ENCODE results near the gene TAB3.

The TAB3 gene, protein sequence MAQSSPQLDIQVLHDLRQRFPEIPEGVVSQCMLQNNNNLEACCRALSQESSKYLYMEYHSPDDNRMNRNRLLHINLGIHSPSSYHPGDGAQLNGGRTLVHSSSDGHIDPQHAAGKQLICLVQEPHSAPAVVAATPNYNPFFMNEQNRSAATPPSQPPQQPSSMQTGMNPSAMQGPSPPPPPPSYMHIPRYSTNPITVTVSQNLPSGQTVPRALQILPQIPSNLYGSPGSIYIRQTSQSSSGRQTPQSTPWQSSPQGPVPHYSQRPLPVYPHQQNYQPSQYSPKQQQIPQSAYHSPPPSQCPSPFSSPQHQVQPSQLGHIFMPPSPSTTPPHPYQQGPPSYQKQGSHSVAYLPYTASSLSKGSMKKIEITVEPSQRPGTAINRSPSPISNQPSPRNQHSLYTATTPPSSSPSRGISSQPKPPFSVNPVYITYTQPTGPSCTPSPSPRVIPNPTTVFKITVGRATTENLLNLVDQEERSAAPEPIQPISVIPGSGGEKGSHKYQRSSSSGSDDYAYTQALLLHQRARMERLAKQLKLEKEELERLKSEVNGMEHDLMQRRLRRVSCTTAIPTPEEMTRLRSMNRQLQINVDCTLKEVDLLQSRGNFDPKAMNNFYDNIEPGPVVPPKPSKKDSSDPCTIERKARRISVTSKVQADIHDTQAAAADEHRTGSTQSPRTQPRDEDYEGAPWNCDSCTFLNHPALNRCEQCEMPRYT

DNA sequence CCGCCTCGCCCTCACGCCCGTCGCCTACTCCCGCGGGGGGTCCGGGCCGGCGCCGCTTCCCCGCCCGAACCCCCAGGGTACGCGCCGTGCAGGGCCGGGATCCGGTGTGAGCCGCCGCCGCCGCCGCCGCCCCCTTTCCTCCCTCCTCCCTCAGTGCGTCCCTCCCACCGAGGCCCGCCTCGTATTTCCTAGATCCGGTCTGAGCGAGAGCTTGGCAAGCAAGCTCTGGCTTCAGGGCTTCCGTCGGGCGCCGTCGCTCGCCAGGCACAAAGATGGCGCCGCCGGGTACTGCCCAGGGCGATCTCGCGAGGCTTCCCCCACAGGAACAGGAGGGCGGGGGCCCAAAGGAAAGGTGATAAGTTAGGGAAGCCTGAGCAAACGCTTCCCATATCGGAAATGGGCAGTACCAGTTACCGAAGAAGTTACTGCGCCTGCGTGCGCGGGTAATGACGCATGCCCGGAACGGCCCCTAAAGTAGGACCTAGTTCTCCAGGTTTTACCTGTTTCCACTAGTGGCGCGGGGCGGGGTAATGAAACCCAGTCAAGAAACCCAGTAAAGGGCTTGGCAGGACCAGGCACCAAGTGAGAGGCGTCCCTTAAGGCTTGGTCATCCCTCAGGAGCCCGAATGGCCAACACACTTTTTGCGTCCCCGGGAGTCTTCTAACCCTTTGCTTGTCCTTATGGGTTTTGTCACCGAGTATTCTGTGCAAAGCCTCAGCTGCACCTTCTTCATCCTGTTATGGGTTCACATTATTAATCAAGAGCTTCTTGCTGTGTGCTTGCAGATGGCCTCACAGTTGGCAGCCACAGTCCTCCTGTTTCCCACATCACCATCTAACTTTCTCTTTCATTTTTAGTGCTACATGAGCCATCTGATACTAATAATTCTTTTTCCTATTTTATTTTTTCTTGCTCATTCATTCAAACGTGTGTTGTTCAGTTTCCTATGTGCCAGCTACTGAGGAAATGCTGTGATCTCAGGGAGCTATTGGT lies at the start of gene TAB3:
TSS of gene TAB3 (minus strand) at position 108 of the 994 bp plus-strand sequence. CDS start 29,666 bp downstream, outside the sequence.
- peak; percentile 76 to 89 (median 82) for DNase-seq

DNA sequence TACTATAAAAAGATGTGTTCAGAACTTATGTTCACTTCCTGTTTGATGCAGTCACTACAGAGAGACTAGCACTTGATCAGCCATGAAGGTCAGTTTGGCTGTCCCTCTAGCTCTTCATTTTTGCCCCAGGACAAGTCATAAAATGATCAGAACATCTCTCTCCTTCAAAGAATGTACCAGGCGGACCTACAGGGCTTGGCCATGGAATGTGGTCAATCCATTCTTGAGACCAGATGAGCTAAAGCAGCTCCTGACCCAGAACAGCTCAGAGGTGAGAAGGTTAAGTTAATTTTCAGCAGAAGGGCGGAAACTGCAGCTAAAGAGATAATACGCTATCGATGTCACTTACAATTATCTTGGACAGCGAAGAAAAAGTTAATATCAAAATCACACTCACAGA lies 49.2 kb upstream of the TAB3 start:
- DNase-seq = no peak

DNA sequence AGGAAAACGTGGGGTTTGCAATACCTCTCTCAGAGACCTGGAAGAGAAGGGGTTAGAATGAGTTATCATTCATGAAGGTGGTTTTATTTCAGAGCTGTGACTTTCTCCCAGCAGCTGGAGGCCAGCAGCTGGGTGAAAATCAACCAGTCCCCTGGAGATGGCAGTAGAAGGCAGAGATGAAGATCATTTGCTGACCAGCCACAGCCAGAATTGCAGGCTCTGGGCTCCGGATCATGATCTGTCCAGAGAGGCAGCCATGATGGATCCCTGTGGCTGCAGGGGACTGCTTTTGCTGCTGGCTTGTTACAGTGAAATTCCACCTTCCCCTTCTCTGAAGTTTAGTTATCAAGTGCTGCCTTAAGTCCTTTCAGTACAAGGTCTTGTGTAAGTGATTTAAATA lies 46.9 kb upstream of the TAB3 start:
- no peak for DNase-seq

DNA sequence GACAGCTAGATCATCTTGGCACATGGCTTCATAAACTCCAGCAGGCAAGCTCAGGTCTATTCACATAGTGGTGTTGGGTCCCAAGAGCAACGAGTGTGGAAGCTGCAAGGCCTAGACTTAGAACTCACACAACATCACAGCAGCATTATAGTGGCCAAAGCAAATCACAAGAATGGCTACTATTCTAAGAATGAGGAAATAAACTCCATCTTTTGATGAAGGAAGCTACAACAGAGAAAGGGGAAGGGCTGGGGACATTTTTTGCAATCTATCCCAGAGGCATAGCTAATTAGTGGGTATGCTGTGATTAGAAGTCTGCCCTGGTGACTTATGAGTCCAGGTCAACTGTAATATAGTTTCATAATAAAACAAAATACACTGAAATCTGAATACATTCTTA lies 42.9 kb upstream of the TAB3 start:
- DNase-seq = no peak

DNA sequence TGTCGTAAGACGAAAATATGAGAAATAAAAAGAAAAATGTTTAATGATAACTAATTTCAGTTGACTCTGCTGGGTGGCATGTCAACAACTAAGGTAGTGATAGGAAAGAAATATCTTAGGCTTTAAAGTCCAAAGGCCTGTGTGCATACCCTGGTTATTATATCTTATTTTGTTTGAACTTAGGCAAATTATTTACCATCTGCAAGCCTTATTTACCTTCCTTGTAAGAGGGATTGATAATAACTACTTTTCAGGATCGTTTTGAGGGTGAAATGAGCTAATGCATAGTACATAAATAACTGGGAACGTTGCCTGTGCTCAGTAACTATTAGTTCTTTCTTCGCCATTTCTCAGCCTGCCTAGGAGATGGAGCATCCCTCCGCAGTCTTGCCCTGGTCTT lies 41.6 kb upstream of the TAB3 start:
- no peak for DNase-seq

DNA sequence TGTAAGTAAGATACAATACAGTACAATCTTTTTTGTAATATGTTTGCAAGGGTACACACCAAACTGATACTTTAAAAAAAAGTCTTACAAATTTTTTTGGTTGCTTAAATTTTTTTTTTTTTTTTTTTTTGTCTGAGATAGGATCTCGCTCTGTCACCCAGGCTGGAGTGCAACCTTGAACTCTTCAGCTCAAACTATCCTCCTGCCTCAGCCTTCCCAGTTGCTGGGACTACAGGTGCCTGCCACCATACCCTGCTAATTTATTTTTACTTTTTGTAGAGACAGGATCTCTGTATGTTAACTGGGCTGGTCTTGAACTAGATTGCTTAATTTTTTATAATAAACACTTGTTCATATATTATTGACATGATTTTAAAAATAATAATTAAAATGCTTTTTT lies 41.1 kb upstream of the TAB3 start:
- DNase-seq = no peak

DNA sequence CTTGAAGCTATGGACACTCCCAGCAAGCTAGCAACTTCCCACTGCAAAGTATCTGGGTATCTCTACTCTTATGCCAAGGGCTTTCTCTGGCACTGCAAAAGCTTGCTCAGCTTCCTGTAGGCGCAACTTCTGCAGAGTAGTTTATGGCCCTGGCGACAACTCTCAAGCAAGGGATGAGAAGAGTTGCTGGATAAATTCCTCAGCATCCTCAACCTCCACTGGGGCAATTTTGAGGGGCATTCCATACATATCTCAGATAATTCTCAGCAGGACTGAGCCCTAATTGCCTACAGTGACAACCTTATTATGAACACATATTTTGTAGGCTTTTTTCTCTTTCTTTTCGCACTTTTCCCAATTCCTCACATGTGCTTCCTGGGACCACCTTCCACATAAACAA lies 31.2 kb upstream of the TAB3 start:
- no peak for DNase-seq

DNA sequence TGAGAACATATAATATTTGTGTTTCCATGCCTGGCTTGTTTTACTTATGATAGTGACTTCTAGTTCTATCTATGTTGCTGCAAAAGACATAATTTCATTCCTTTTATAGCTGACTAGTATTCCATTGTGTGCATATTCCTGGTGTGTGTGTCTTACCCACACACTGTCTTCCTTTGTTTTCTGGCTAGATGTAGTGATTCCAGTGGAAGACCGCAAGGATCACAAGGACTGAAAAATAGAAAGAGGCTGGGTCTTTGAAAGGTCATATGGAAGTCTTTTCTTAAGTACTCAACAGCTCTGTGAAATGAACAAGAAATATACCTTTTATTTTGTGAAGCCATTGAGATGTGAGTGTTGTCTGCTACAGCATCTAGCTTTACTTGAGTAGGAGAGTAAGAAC lies 29.4 kb upstream of the TAB3 start:
- DNase-seq = no peak

DNA sequence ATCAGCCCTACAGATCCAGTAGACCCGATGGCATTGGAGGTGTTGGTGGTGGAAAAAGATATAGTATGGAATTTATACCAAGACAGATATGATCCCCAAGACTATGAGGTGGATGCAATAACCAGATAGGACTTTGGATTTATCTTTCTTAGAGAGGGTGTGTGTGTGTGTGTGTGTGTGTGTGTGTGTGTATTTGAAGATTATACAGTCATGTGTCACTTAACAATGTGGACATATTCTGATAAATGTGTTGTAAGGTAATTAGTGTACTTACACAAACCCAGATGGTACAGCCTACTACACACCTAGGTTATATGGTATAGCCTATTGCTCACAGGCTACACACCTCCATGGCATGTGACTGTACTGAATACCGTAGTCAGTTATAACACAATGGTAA lies 24.4 kb upstream of the TAB3 start:
- DNase-seq = no peak

DNA sequence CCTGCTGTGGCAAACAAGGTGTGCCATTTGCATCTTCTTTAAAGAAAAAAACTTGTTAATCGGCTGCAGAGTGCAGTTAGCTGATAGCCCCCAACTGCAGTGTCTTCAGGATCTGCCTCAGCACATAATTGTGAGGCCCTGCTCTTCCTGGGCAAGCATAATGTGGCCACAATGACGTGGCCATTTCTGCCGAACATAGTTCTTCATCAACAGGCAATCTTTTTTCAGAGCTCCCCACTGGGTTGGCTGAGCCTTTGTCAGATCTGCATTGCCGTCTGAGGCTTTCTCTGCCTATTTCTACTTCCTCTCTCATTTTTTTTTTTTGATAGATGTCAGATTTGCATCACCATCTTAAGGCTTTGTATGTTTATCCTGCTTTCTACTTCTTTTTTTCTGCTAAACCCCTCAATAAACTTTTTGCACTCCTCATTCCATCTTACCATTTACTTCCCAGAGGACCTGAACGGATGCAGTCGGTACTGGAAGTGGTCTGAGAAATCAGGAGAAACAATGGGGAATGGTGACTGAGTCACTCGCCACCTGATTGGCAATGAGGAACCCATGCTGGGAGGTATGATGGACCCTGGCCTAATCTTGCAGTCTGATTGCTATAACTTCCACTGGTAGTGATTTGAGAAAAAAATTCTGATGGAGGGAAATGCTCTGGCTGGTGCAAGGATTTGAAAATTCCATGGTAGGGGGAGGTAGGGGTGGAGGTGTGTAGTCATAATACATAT lies 21.2 kb upstream of the TAB3 start:
- DNase-seq = no peak

DNA sequence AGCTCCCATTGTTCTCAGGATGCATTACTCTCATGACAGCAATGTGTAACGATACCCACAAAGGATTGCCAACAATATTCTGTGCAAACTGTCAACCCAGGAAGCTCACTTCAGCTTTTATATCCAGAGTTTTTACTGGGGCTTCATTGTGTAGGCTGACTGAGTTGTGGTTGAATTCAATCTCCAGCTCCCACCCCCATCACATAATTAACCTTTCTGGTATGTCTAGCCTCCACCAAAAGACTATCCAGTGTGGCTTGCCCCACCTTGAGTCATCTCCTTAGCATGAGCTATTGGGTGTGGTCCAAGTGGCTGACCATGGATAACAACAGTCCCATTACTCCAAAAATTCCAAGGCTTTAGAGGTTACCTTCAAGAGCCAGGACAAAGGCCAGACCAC lies 17.7 kb upstream of the TAB3 start:
- DNase-seq = no peak

DNA sequence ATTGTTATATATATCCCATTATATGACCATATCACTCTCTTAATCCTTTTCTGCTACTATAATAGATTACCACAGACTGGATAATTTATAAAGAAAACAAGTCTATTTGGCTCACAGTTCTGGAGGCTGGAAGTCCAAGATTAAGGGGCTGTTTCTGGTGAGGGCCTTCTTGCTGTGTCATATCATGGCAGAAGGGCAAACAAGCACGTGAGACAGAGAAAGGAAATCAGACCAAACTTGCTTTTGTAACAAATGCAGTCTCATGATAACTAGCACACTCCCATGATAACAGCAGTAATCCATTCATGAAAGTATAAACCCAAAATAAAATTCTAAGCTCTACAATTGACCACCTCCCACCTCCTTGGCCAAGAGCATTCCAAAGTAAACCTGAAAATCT lies 16.3 kb upstream of the TAB3 start:
- no peak for DNase-seq

DNA sequence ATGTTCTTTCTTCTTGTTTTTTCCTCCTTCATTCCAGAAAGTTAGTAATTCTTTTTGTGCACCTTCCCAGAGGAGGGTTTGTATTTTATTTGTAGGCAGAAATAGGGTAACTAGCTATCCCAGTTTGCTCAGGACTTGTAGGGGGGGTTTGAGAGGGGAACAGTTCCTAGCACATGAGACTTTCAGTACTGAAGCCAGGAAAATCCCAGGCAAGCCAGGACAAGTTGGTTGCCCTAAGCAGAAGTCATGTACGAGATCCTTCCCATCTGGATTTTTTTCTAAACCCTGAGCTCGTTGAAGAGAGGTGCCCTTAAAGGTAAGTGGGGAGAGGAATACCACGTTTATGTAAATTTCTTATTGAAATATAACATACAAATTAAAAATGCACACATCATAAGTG lies 15.6 kb upstream of the TAB3 start:
- no peak for DNase-seq

DNA sequence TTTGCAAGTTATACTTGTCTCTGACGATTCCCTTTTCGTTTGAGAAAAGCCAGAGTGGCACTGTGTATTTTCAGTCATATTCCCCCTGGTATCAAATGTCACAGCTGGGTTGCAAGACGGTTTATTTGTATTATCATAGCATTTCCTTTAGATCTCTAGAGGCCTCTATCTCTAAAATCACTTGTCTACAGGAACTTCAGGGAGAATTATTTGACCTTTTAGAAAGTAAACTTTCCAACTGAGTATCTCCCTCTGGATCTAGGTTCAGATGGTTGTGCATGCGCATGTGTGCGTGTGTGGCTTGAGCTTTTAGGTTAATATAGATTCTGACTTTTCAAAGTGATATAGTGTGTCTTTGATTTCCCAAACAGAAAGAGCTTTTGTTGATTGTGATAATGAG lies 15.1 kb upstream of the TAB3 start:
- no peak for DNase-seq

DNA sequence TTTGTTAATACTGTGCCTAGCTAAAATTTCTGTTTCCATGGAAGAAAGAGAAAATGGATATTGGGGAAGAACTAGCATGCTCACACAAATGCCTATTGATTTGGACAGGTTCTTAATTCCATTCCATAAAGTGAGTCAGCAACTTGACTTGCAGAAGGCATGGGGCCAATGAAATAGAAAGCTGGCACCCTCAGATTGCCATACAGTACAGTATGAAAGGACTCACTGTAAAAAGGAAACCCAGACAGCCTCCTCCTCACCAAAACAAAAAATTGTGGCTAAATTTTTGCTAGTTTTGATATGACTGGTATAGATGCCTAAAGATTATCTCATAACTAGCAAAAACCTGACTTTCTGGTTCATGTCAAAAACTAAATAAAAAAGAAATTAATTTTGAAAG lies 11.2 kb upstream of the TAB3 start:
- no peak for DNase-seq

DNA sequence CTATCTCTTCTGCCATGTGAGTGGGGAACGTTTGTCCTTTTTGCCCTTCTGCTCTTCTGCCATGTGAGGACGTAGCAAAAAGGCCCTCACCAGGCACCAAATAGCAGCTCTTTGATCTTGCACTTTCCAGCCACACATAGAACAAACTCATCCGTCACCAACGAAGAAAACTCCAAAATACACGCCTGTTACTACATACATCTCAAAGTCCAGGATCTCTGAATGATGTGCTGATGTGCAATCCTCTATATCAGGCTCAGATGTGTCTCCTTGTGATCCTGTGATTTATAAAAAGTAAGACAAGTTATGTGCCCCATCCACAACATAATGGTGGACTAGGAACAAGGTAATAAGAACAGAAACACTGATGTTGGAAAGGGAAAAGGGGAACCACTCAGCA lies 9.8 kb upstream of the TAB3 start:
- no peak for DNase-seq

DNA sequence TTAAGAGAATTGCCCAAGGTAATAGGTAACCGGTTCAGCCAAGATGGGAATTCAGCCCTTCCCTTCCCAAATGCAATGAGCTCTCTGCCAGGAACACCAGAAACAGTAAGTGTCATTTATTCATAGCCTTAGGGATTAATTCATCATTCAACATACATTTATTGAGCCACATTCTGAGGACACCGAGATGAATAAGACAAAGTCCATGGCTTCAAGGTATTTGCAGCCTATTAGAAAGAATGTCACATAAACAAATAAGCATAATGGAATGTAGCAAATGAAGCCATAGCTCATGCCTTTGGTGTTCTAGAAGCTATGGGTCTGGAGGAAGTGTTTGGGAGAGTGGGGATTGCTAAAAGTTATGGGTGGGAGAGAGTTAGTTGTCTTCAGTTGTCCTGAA lies 6.3 kb upstream of the TAB3 start:
- DNase-seq = no peak

DNA sequence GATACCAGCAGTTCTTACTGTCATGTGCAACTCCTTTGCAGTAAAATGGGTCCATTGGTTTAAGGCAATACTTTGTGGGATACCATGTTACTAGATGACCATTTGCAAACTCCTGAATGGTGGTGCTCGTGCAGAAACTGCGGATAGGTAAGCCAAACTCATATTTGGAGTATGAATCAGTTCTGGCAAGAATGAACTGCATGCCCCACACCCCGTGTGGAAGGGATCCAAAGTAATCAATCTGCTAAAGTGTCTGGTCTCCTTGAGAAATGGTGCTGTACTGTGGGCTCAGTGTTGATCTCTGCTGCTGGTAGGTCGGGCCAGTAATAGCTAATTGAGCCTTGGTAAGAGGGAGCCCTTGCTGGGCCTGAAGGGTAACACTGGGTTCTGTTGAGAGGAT lies 4.2 kb upstream of the TAB3 start:
- DNase-seq = no peak

DNA sequence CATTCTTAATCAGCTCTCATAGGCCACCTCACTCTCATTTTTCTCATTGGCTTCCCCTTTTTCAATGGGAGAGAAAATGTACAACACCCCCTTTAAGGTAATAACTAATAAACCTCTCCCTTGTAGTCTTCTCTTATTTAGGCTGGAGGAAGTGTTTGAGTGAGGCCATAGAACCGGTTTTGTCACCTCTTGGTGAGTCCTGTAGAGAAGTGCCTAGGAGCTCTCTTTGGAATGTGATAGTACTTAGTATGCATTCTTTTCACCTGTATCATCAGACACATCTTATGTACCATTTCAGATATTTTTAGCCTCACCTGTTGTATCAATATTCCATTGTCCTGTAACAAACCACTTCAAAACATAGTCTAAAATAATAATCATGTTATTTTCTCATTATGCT lies 3.5 kb upstream of the TAB3 start:
- no peak for DNase-seq

DNA sequence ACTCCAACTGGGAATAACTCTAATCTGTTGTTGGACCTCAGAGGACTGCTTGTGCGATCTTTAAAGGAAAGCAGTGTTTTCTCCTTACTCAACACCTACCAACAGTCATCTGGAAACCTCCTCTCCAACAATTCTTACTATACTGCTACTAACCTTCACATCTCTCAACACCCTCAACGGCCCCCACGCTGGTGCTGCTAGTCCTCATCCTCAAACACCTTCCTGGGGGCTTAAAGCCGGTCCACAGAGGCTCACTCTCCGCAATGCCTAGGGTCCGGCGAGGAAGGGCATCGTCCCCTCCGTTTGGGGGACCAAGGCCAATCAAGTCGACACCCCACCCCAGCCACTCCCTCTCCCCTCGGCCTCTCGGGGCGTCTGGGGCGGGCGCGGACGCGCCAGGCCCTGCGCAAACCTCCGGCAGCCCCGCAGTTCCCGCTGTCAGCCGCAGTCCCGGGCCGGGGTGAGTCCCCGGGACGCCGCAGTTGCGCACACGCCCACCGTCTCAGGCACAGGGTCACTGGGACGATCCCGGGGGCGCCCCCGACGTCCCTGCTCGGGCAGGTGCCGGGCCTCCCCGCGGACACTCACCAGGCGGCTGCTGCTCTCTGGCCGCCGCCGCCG lies 418 bp downstream of the TAB3 start:
- DNase-seq = peak in 2 of 4 experiments; percentile 2 to 6

DNA sequence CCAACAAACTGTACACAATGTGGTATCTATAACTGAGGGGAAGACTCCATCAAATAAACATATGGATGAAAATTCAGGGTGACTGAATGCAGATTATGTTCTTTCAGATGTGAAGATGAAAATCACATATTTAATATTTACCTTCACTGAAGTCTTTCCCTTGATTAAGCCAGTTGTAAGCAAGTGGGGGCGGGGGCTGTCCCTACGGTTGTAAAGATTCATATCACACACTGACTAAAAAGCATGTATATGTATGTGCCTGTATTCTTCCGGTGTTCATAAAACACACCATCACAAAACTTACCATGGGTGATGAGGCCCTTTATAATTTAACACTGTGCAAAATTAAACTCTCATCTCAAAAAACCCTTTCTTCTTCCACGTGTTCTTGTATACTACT lies 1.3 kb downstream of the TAB3 start:
- DNase-seq = no peak

DNA sequence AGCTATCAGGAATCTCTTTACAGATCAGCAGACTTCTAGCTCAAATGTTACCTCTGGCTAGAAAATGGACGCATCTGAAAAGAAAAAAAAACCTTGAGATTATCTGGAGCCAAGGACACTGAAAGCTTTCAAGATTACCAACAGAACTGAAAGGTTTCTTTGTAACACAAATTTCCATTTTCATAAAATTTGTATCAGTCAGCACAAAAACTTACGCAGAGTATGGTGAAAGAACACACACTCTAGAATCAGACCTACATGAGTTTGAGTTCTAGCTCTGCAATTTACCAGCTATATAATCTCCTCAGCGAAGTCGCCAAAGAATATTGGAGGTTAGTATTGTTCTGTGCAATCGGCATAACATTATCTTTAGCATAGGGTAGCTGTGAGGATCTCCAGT lies 1.8 kb downstream of the TAB3 start:
- DNase-seq = no peak

Data from activated naive CD4-positive, alpha-beta T cell (primary cell).